HepG2 (cell line): ENCODE results near the gene ZSCAN21. TPM values are rescaled to one million over a fixed set of nuclear protein-coding genes. Genes with fewer than 3 reads are reported as not detected.

ENCODE experiments used
- ELF3 ChIP-seq: IDR thresholded peaks from 2 replicates; pipeline ENCODE4 v1.6.1; 2016; ENCODE audit warnings: missing genetic modification reagents, missing compliant biosample characterization
- JUNB ChIP-seq: sonication (generic); formaldehyde crosslinking; IDR thresholded peaks from 2 replicates; pipeline ENCODE4 v1.8.0; 2022; ENCODE audit warnings: missing genetic modification reagents, mild to moderate bottlenecking, borderline replicate concordance
- MATR3 ChIP-seq: sonication (generic); formaldehyde crosslinking; IDR thresholded peaks from 2 replicates; pipeline ENCODE4 v1.4.0; 2020; ENCODE audit warnings: missing genetic modification reagents
- NR1H2 ChIP-seq: sonication (generic); formaldehyde crosslinking; IDR thresholded peaks from 2 replicates; pipeline ENCODE4 v1.8.1; 2022; ENCODE audit warnings: low read depth, missing genetic modification reagents, borderline replicate concordance
- PRMT3 ChIP-seq: sonication (generic); formaldehyde crosslinking; IDR thresholded peaks from 2 replicates; pipeline ENCODE4 v1.8.1; 2022; ENCODE audit warnings: low read depth, mild to moderate bottlenecking, moderate library complexity, missing genetic modification reagents, borderline replicate concordance
- RAD21 ChIP-seq: fragments of 450-650 bp; formaldehyde crosslinking; IDR thresholded peaks from 2 replicates; pipeline ENCODE4 v1.5.0; 2020; ENCODE audit warnings: mild to moderate bottlenecking
- RORA ChIP-seq: sonication (generic); formaldehyde crosslinking; IDR thresholded peaks from 2 replicates; pipeline ENCODE4 v1.5.0; 2020; ENCODE audit warnings: mild to moderate bottlenecking, missing genetic modification reagents, moderate library complexity
- U2AF1 ChIP-seq: fragments of 200-400 bp; formaldehyde crosslinking; optimal IDR thresholded peaks from 2 replicates; pipeline ENCODE3; 2017; ENCODE audit warnings: mild to moderate bottlenecking, low read depth, low read length
- ZNF232 ChIP-seq: sonication (generic); formaldehyde crosslinking; IDR thresholded peaks from 2 replicates; pipeline ENCODE4 v1.4.0; 2020; ENCODE audit warnings: missing genetic modification reagents, borderline replicate concordance
- ZNF460 ChIP-seq: sonication (generic); formaldehyde crosslinking; IDR thresholded peaks from 2 replicates; pipeline ENCODE4 v1.5.1; 2020; ENCODE audit warnings: missing genetic modification reagents, mild to moderate bottlenecking, borderline replicate concordance
- ZNF572 ChIP-seq: sonication (generic); formaldehyde crosslinking; IDR thresholded peaks from 2 replicates; pipeline ENCODE4 v1.5.1; 2020; ENCODE audit warnings: mild to moderate bottlenecking, missing genetic modification reagents
- ZNF747 ChIP-seq: sonication (generic); formaldehyde crosslinking; IDR thresholded peaks from 2 replicates; pipeline ENCODE4 v1.8.1; 2023; ENCODE audit warnings: missing genetic modification reagents, mild to moderate bottlenecking, borderline replicate concordance
- ZNF781 ChIP-seq: sonication (generic); formaldehyde crosslinking; IDR thresholded peaks from 2 replicates; pipeline ENCODE4 v1.5.1; 2020; ENCODE audit warnings: borderline replicate concordance, mild to moderate bottlenecking, missing genetic modification reagents; ENCODE audit errors: not compliant biosample characterization
- polyA plus RNA-seq, 8 experiments: library from polyadenylated mRNA; depleted of rRNA in 3 of 8; stranded (reverse) in 7 of 8; unstranded in 1 of 8; fragments of >200 nt; fragmentation: Illumina TruSeq in 4 of 8; extraction: Trizol in 4 of 8; gene quantifications; 2 replicates each; pipeline versions ENCODE4 v1.2.1 to v1.2.3, GENCODE V29; 2011 to 2016; ENCODE audit warnings: low read depth in 4 of 8, missing spikeins in 1 of 8, mixed read lengths in 1 of 8; ENCODE audit not compliant: insufficient read depth in 1 of 8
- total RNA-seq, 5 experiments: library from RNA; depleted of rRNA; stranded (reverse); fragments of >200 nt; fragmentation: Illumina TruSeq; extraction: Trizol; gene quantifications; 2 replicates each; pipeline ENCODE4 v1.2.3, GENCODE V29; 2016; ENCODE audit warnings: low read depth in 1 of 5
- TF ChIP-seq, protein P1 (sequence below): IDR thresholded peaks from 2 replicates; pipeline ENCODE4 v1.6.1; 2016
- TF ChIP-seq, protein P2 (sequence below): sonication (generic); formaldehyde crosslinking; IDR thresholded peaks from 2 replicates; pipeline ENCODE4 v1.8.1; 2022; ENCODE audit warnings: mild to moderate bottlenecking, missing genetic modification reagents
- TF ChIP-seq, protein P3 (sequence below): sonication (generic); formaldehyde crosslinking; IDR thresholded peaks from 2 replicates; pipeline ENCODE4 v1.4.0; 2020; ENCODE audit warnings: missing genetic modification reagents
- TF ChIP-seq, protein P4 (sequence below), 2 experiments: fragments of 450-650 bp in 1 of 2; sonication (generic) in 1 of 2; formaldehyde crosslinking; IDR thresholded peaks; 2 replicates each; pipeline versions ENCODE4 v1.5.0 to v1.8.0; 2020 to 2022; ENCODE audit warnings: mild to moderate bottlenecking in 1 of 2, missing genetic modification reagents in 1 of 2
- TF ChIP-seq, protein P5 (sequence below): IDR thresholded peaks from 2 replicates; pipeline ENCODE4 v1.6.1; 2016; ENCODE audit warnings: missing genetic modification reagents, missing compliant biosample characterization
- TF ChIP-seq, protein P6 (sequence below): sonication (generic); formaldehyde crosslinking; conservative IDR thresholded peaks from 2 replicates; pipeline ENCODE4 v1.4.0; 2020; ENCODE audit warnings: missing genetic modification reagents

Gene ZSCAN21
- total and polyA plus RNA-seq, 2 of the 13 experiments (the other 11 are each of a cell fraction or from before 2014, with no cell fraction given): 7.0 to 10.0 TPM

DNA sequence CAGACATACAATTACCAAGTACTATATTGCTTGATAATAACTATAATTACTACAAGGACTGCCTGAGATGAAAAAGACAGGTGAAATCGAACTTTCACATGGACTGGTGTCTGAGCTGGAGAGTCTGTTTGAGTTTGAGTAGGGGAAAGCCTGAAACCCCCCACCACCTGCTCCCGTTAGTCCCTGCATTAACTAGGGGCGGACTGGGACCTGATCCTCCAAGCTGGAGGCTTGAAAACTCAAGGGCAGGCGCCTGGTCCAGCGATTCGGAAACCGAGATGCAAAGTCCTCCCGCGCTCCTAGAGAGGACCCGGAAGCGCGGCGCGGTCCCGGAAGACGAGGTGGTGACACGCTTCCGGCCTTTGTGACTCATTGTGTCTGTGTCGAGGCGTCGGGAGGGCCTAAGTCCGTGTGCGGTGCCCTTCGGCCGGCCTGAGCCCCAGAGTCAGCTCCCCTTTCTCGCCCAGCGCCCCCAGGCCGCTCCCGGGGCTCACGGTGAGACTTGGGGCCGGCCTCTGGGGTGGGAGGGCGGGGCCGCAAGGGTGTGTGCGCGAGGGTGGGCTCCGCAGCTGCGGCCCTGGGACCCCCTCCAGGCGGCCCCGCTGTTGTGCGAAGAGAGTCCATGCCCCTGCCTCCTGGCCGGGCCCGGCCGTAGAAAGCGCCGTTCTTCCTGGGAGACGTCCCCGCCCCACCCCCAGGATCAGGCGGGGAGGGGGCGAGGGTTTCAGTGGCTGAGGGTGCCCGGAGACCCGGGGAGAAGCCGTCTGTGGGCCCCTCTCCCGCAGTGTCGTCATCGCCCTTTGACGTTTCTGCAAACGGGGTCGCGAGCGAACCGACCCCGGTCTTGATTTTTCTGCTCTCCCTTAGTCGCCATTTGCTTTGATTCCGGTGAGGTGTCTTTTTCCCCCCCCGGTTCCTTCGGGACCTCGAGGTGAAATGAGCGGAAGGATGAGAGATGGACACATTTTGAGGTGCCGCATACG lies 34.1 kb upstream of the ZSCAN21 start, which contains the start of gene ZKSCAN1 (continued):
- TF ChIP-seq ZNF572 (CRISPR knock-in tag): no peak
- TF ChIP-seq U2AF1: peak; percentile 82
- TF ChIP-seq JUNB (CRISPR knock-in tag): no peak
- no peak for TF ChIP-seq MATR3 (CRISPR knock-in tag)
- no peak for TF ChIP-seq NR1H2
- TF ChIP-seq RORA: no peak
- TF ChIP-seq, protein P1, sequence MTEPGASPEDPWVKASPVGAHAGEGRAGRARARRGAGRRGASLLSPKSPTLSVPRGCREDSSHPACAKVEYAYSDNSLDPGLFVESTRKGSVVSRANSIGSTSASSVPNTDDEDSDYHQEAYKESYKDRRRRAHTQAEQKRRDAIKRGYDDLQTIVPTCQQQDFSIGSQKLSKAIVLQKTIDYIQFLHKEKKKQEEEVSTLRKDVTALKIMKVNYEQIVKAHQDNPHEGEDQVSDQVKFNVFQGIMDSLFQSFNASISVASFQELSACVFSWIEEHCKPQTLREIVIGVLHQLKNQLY (CRISPR knock-in tag): no peak
- no peak for TF ChIP-seq RAD21 (CRISPR knock-in tag)
- TF ChIP-seq, protein P2, sequence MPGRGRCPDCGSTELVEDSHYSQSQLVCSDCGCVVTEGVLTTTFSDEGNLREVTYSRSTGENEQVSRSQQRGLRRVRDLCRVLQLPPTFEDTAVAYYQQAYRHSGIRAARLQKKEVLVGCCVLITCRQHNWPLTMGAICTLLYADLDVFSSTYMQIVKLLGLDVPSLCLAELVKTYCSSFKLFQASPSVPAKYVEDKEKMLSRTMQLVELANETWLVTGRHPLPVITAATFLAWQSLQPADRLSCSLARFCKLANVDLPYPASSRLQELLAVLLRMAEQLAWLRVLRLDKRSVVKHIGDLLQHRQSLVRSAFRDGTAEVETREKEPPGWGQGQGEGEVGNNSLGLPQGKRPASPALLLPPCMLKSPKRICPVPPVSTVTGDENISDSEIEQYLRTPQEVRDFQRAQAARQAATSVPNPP (CRISPR knock-in tag): 0 out of 2 replicates have a peak, but pooled peaks have one; percentile 43
- TF ChIP-seq, protein P3, sequence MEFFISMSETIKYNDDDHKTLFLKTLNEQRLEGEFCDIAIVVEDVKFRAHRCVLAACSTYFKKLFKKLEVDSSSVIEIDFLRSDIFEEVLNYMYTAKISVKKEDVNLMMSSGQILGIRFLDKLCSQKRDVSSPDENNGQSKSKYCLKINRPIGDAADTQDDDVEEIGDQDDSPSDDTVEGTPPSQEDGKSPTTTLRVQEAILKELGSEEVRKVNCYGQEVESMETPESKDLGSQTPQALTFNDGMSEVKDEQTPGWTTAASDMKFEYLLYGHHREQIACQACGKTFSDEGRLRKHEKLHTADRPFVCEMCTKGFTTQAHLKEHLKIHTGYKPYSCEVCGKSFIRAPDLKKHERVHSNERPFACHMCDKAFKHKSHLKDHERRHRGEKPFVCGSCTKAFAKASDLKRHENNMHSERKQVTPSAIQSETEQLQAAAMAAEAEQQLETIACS (CRISPR knock-in tag): no peak
- no peak for TF ChIP-seq PRMT3 (CRISPR knock-in tag)
- TF ChIP-seq ZNF781 (CRISPR knock-in tag): no peak
- TF ChIP-seq, protein P4, sequence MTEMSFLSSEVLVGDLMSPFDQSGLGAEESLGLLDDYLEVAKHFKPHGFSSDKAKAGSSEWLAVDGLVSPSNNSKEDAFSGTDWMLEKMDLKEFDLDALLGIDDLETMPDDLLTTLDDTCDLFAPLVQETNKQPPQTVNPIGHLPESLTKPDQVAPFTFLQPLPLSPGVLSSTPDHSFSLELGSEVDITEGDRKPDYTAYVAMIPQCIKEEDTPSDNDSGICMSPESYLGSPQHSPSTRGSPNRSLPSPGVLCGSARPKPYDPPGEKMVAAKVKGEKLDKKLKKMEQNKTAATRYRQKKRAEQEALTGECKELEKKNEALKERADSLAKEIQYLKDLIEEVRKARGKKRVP (CRISPR knock-in tag; IDR thresholded peaks at IDR 0.05): no peak
- TF ChIP-seq ZNF232: peak; percentile 73; the same call in 1 of the 2 replicates
- no peak for TF ChIP-seq ZNF460
- TF ChIP-seq, protein P5, sequence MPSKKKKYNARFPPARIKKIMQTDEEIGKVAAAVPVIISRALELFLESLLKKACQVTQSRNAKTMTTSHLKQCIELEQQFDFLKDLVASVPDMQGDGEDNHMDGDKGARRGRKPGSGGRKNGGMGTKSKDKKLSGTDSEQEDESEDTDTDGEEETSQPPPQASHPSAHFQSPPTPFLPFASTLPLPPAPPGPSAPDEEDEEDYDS (CRISPR knock-in tag): peak; percentile 93
- TF ChIP-seq, protein P6, sequence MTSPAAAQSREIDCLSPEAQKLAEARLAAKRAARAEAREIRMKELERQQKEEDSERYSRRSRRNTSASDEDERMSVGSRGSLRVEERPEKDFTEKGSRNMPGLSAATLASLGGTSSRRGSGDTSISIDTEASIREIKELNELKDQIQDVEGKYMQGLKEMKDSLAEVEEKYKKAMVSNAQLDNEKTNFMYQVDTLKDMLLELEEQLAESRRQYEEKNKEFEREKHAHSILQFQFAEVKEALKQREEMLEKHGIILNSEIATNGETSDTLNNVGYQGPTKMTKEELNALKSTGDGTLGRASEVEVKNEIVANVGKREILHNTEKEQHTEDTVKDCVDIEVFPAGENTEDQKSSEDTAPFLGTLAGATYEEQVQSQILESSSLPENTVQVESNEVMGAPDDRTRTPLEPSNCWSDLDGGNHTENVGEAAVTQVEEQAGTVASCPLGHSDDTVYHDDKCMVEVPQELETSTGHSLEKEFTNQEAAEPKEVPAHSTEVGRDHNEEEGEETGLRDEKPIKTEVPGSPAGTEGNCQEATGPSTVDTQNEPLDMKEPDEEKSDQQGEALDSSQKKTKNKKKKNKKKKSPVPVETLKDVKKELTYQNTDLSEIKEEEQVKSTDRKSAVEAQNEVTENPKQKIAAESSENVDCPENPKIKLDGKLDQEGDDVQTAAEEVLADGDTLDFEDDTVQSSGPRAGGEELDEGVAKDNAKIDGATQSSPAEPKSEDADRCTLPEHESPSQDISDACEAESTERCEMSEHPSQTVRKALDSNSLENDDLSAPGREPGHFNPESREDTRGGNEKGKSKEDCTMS: no peak
- TF ChIP-seq ZNF747 (CRISPR knock-in tag): peak; percentile 56; the same call in 1 of the 2 replicates
- peak; percentile 94 for TF ChIP-seq ELF3 (CRISPR knock-in tag)
